Breast epithelium (tissue), 4 donors: ENCODE data around the gene DOP1B. TPM values are rescaled to one million over a fixed set of nuclear protein-coding genes. Genes with fewer than 3 reads are reported as not detected.

Experiments used
- DNase-seq, 2 donors: peaks; one replicate each; pipeline ENCODE4 v3.0.0-alpha.2; 2019; ENCODE audit warnings: low spot score in 2 of 2
- H3K27ac ChIP-seq, 2 donors: fragments of 200-600 bp; sonication (generic) in 1 of 2; one replicate each; pipeline ENCODE4 v1.5.1; 2016 to 2019; ENCODE audit warnings: mild to moderate bottlenecking in 1 of 2
- H3K27me3 ChIP-seq, 2 donors: fragments of 200-600 bp; sonication (generic) in 1 of 2; one replicate each; pipeline versions ENCODE4 v1.5.1 to v1.6.0; 2017 to 2019; ENCODE audit warnings: control low read depth in 1 of 2, mild to moderate bottlenecking in 1 of 2
- H3K36me3 ChIP-seq: fragments of 200-600 bp; one replicate; pipeline ENCODE4 v1.5.1; 2019
- H3K4me1 ChIP-seq, 2 donors: fragments of 200-600 bp; sonication (generic); one replicate each; pipeline ENCODE4 v1.5.1; 2016 to 2019; ENCODE audit warnings: control low read depth in 1 of 2
- H3K4me3 ChIP-seq, 3 donors: fragments of 200-600 bp; sonication (generic); 1 replicate in 2 of 3; 2 replicates in 1 of 3; pipeline ENCODE4 v1.5.1; 2016 to 2019; ENCODE audit warnings: mild to moderate bottlenecking in 3 of 3, moderate library complexity in 2 of 3
- H3K9me3 ChIP-seq, 2 donors: fragments of 200-600 bp; sonication (generic) in 1 of 2; one replicate each; pipeline ENCODE4 v1.5.1; 2016 to 2019; ENCODE audit warnings: control low read depth in 1 of 2
- POLR2A ChIP-seq: fragments of 450-650 bp; IDR thresholded peaks from one replicate; pipeline ENCODE4 v1.6.1; 2016; ENCODE audit warnings: antibody characterized with exemption, mild to moderate bottlenecking, moderate library complexity
- POLR2AphosphoS5 ChIP-seq, 3 donors: sonication (generic); formaldehyde crosslinking; IDR thresholded peaks; one replicate each; pipeline ENCODE4 v1.6.1; 2017; ENCODE audit warnings: antibody characterized with exemption in 3 of 3
- intact Hi-C: fragments of 100-400 bp; cut with DNase I; formaldehyde crosslinking; loops from one replicate; pipeline ENCODE4 v1.15.1; 2023; ENCODE audit warnings: low total_unique reads
- total RNA-seq, 3 donors: library from RNA; depleted of rRNA; stranded (reverse); fragments of >200 nt; gene quantifications; one replicate each; pipeline ENCODE4 v1.1.0, GENCODE V29; 2016
- TF ChIP-seq, protein P1 (sequence below), 3 donors: fragments of 450-650 bp; IDR thresholded peaks; one replicate each; pipeline ENCODE4 v1.5.1; 2016 to 2017; ENCODE audit warnings: antibody characterized with exemption in 3 of 3, mild to moderate bottlenecking in 3 of 3, moderate library complexity in 3 of 3

The DOP1B gene
- total RNA-seq, 3 donors from 2014 or later: 11.5 to 21.4 (median 19.7) TPM

DNA sequence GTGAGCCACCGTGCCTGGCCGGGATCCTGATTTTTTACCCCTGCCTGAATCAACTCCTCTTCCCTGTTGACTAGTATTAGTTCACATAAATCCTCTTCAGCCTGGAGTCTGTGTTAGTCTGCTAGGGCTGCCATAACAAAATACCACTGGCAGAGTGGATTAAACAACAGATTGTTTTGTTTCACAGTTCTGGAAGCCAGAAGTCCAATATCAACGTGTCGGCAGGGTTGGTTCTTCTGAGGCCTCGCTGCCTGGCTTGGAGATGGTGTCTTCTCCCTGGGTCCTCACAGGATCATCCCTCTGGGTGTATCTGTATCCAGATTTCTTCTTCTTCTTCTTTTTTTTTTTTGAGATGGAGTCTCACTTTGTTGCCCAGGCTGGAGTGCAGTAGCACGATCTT is 18.2 kb downstream of the DOP1B start:
- DNase-seq: no peak
- TF ChIP-seq POLR2AphosphoS5 (IDR thresholded peaks at IDR 0.05) (no peak), POLR2A (no peak)
- TF ChIP-seq, protein P1, sequence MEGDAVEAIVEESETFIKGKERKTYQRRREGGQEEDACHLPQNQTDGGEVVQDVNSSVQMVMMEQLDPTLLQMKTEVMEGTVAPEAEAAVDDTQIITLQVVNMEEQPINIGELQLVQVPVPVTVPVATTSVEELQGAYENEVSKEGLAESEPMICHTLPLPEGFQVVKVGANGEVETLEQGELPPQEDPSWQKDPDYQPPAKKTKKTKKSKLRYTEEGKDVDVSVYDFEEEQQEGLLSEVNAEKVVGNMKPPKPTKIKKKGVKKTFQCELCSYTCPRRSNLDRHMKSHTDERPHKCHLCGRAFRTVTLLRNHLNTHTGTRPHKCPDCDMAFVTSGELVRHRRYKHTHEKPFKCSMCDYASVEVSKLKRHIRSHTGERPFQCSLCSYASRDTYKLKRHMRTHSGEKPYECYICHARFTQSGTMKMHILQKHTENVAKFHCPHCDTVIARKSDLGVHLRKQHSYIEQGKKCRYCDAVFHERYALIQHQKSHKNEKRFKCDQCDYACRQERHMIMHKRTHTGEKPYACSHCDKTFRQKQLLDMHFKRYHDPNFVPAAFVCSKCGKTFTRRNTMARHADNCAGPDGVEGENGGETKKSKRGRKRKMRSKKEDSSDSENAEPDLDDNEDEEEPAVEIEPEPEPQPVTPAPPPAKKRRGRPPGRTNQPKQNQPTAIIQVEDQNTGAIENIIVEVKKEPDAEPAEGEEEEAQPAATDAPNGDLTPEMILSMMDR (IDR thresholded peaks at IDR 0.05): no peak
- Histone ChIP-seq H3K27me3 (no peaks in the 10 kb centered on the region), H3K4me1 (no peaks in the 10 kb centered on the region), H3K27ac (no peak overlapping the region), H3K36me3 (no peaks in the 10 kb centered on the region), H3K4me3 (no peak overlapping the region), H3K9me3 (no peaks in the 10 kb centered on the region)
- intact Hi-C loops: no loop called here

DNA sequence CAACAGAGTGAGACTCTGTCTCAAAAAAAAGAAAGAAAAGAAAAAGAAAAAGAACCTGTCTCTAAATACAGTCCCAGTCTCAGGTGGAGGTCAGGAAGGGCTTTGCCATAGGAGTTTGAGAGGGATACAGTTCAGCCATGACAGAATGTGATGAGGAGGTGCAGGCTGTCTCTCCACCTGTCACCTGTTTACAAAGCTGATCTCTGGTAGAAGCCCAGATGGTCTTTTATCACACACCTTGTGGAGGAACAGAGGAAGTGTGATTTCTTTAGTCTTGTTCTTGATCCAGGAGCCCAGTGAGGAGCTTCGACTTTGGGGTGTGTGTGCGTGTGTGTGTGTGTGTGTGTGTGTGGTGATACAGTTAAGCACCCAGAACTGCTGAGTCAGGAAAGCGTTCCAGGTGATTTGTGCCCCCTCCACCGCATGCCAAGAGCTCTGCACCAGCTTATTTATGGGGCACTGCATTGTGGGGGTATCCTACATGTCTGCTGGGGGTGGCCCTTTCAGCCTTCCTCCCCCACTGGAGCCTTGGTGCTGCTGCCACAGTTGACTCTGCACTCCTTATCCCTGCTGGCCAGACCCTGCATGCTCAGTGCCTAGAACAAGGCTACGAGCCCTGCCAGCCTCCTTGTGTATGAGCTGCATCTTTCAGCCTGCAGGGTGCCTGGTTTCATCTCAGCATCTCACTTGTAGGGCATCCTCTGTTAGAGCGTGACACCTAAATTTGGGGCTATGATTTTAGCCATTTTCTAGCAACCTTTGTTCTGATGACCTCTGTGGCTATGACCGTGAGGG is 19.3 kb downstream of the DOP1B start:
- Histone ChIP-seq H3K9me3 (no peaks in the 10 kb centered on the region), H3K4me1 (no peaks in the 10 kb centered on the region), H3K4me3 (no peak overlapping the region), H3K27ac (no peak overlapping the region), H3K36me3 (no peaks in the 10 kb centered on the region), H3K27me3 (no peaks in the 10 kb centered on the region)
- intact Hi-C loops: no loop called here
- no peak for DNase-seq
- TF ChIP-seq, protein P1 (IDR thresholded peaks at IDR 0.05): no peak
- TF ChIP-seq POLR2AphosphoS5 (IDR thresholded peaks at IDR 0.05): no peak
- no peak for TF ChIP-seq POLR2A

DNA sequence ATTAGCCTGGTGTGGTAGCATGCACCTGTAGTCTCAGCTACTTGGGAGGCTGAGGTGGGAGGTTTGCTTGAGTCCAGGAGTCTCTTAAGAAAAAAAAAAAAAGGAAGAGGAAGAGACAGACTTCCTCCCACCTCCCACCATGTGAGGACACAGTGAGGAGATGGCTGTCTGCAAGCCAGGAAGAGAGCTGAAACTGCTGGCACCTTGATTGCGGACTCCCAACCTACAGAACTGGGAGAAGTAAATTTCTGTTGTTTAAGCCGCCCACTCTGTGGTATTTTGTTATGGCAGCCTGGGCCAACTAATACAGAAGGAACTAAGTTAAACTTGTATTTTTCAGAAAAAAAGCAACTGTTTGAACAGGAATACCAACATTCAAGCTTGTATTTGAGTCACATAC is 21.7 kb downstream of the DOP1B start:
- intact Hi-C loops: no loop called here
- no peak for DNase-seq
- TF ChIP-seq, protein P1 (IDR thresholded peaks at IDR 0.05): no peak
- TF ChIP-seq POLR2AphosphoS5 (IDR thresholded peaks at IDR 0.05) (no peak), POLR2A (no peak)
- no peaks in the 10 kb centered on the region for H3K36me3 ChIP-seq
- H3K9me3 ChIP-seq: no peaks in the 10 kb centered on the region
- no peak overlapping the region for H3K27ac ChIP-seq
- no peaks in the 10 kb centered on the region for H3K4me1 ChIP-seq
- no peaks in the 10 kb centered on the region for H3K27me3 ChIP-seq
- H3K4me3 ChIP-seq: no peak overlapping the region

DNA sequence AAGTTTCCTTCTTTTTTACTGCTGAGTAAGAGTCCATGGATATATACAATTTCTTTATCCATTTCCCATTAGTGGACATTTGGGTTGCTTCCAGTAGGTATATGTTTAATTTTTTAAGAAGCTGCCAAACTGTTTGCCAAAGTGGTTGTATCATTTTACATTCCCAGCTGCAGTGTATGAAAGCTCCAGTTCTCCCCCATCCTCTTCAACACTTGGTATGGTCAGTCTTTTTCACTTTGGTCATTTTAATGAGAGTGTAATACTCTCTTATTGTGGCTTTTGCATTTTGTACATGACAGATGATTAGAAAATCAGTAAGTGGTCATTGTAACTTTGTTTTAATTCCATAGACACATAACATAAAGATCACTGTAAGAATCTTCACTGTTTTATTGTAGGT is 22.5 kb downstream of the DOP1B start:
- no peaks in the 10 kb centered on the region for H3K27me3 ChIP-seq
- no peak overlapping the region for H3K27ac ChIP-seq
- no peak for DNase-seq
- H3K36me3 ChIP-seq: no peaks in the 10 kb centered on the region
- no peaks in the 10 kb centered on the region for H3K4me1 ChIP-seq
- intact Hi-C loops: no loop called here
- H3K4me3 ChIP-seq: no peak overlapping the region
- H3K9me3 ChIP-seq: no peaks in the 10 kb centered on the region
- TF ChIP-seq POLR2AphosphoS5 (IDR thresholded peaks at IDR 0.05) (no peak), POLR2A (no peak)
- TF ChIP-seq, protein P1 (IDR thresholded peaks at IDR 0.05): no peak

DNA sequence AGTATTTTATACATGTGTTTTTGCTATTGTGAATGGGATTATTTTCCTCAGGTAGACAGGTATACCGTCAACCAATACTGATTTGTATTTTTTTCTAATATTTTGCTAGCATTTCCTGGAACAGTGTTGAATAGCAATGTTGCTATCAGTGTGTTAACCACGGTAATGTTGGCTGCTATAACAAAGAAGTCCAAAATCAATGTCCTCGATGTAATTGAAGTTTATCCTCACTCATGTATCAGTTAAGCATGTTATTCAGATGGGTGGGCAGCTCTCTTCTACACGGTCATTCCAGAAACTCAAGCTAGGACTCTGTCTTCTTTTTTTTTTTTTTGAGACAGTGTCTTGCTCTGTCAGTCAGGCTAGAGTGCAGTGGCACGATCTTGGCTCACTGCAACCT is 24.3 kb downstream of the DOP1B start:
- no peak overlapping the region for H3K27ac ChIP-seq
- TF ChIP-seq POLR2AphosphoS5 (IDR thresholded peaks at IDR 0.05) (no peak), POLR2A (no peak)
- TF ChIP-seq, protein P1 (IDR thresholded peaks at IDR 0.05): no peak
- H3K4me3 ChIP-seq: no peak overlapping the region
- DNase-seq: no peak
- H3K27me3 ChIP-seq: no peaks in the 10 kb centered on the region
- intact Hi-C loops: loop anchor here (5.0 kb wide), 1 partner anchor 199 kb away; no protein-coding TSS in a partner anchor
- H3K4me1 ChIP-seq: no peaks in the 10 kb centered on the region
- no peaks in the 10 kb centered on the region for H3K9me3 ChIP-seq
- no peaks in the 10 kb centered on the region for H3K36me3 ChIP-seq
